Measurements from ENCODE around the gene B3GAT2. TPM values are rescaled to one million over a fixed set of nuclear protein-coding genes. Genes with fewer than 3 reads are reported as not detected.

The B3GAT2 gene
- total and polyA plus RNA-seq, 5 donors from 2014 or later: 0.16 to 0.30 (median 0.22) TPM; not detected in 1

DNA sequence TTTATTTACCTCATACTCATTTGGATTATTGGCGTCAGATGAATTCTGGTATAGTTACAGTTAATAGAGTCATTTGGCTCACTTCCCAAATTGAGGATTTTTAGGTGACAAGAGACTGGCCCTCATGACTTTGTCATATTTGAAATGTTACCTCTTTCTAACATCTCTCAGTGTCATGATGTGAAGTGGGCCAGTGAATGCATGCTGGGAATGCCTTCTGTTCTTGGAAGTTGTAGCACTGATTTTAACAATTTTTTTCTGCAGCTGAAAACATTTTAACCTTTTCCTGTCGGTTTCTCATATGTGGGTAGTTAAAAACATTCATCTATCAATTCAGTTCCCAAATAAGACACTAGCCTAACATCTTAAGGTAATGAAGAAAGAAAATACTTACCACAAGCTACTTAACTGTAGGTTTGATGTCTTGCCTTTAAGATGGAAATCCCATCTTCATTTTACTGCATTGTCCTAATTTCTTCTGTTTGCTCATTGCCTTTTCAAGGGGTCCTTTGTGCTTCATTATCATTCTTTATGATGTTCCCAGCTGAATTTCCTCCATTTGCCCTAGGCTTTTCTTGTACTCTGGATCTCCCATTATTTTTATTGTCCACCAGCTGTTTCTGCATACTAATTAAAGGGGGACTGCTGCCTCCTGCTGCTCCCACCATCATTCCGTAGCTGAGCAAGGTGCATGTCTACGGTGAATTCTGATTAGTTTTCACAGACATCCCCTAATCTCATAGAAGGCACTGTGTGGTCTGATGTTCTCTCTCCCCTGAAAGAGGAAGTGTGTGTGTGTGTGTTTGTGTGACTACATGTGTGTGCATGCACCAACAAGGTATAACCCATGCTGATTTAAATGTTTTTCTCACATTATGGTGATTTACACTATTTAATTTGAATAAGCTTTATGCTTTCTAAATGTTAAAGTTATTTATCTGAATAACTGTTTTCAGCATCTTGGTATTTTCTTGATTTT lies 109.5 kb downstream of the B3GAT2 start:
- Histone ChIP-seq H3K9me3 (ENCODE audit: control insufficient read depth in 2 of 2, low read length in 2 of 2) (no peaks in the 10 kb centered on the region), H3K4me1 (ENCODE audit: control insufficient read depth, insufficient read depth, low read length, poor library complexity, severe bottlenecking) (no peaks in the 10 kb centered on the region), H3K36me3 (ENCODE audit: control insufficient read depth, insufficient read depth, low read length) (peaks cover 9% of the 10 kb centered on the region), H3K27ac (ENCODE audit: insufficient read depth, low read length, poor library complexity, severe bottlenecking) (no peak overlapping the region), H3K4me3 (ENCODE audit: low read depth, low read length) (no peak overlapping the region), H3K27me3 (ENCODE audit: control insufficient read depth, insufficient read depth, low read length) (no peaks in the 10 kb centered on the region)
- DNase-seq (no peak), ATAC-seq (ENCODE audit: low read depth in 2 of 2) (no peak)
- no peak overlapping the region for H3K4me3 Mint-ChIP-seq
- H3K9me3 Mint-ChIP-seq: no peaks in the 10 kb centered on the region
- peak overlapping the region in 2 of 3 donors; percentile 8 to 21 for H3K27ac Mint-ChIP-seq
- no peaks in the 10 kb centered on the region for H3K27me3 Mint-ChIP-seq
- peaks cover 0 to 18% (median 9%) of the 10 kb centered on the region in 4 donors for H3K4me1 Mint-ChIP-seq
- peaks cover 27% of the 10 kb centered on the region for H3K36me3 Mint-ChIP-seq

- Mint-ChIP-seq H3K4me3 (no peak overlapping the region), H3K27me3 (no peaks in the 10 kb centered on the region), H3K27ac (peak overlapping the region in 1 of 3 donors; percentile 29), H3K9me3 (no peaks in the 10 kb centered on the region), H3K4me1 (peaks cover 0 to 19% (median 13%) of the 10 kb centered on the region in 4 donors), H3K36me3 (peaks cover 27% of the 10 kb centered on the region)
- DNase-seq (no peak), ATAC-seq (ENCODE audit: low read depth in 2 of 2) (no peak)
- peaks cover 4% of the 10 kb centered on the region for H3K36me3 ChIP-seq (ENCODE audit: control insufficient read depth, insufficient read depth, low read length)
- no peak overlapping the region for H3K27ac ChIP-seq (ENCODE audit: insufficient read depth, low read length, poor library complexity, severe bottlenecking)
- H3K4me1 ChIP-seq (ENCODE audit: control insufficient read depth, insufficient read depth, low read length, poor library complexity, severe bottlenecking): no peaks in the 10 kb centered on the region
- H3K9me3 ChIP-seq (ENCODE audit: control insufficient read depth in 2 of 2, low read length in 2 of 2): no peaks in the 10 kb centered on the region
- no peak overlapping the region for H3K4me3 ChIP-seq (ENCODE audit: low read depth, low read length)
- no peaks in the 10 kb centered on the region for H3K27me3 ChIP-seq (ENCODE audit: control insufficient read depth, insufficient read depth, low read length)
Observed at GRCh38 chr6:70846207-70846835, 110.5 kb downstream of the B3GAT2 start.

- Histone ChIP-seq H3K27me3 (ENCODE audit: control insufficient read depth, insufficient read depth, low read length) (no peaks in the 10 kb centered on the region), H3K36me3 (ENCODE audit: control insufficient read depth, insufficient read depth, low read length) (peaks cover 3% of the 10 kb centered on the region), H3K9me3 (ENCODE audit: control insufficient read depth in 2 of 2, low read length in 2 of 2) (no peaks in the 10 kb centered on the region), H3K4me3 (ENCODE audit: low read depth, low read length) (no peak overlapping the region), H3K27ac (ENCODE audit: insufficient read depth, low read length, poor library complexity, severe bottlenecking) (no peak overlapping the region), H3K4me1 (ENCODE audit: control insufficient read depth, insufficient read depth, low read length, poor library complexity, severe bottlenecking) (no peaks in the 10 kb centered on the region)
- Mint-ChIP-seq H3K9me3 (no peaks in the 10 kb centered on the region), H3K36me3 (peaks cover 33% of the 10 kb centered on the region), H3K4me1 (peaks cover 0 to 19% (median 12%) of the 10 kb centered on the region in 4 donors), H3K27ac (no peak overlapping the region), H3K4me3 (no peak overlapping the region), H3K27me3 (no peaks in the 10 kb centered on the region)
- no peak for DNase-seq
- no peak for ATAC-seq (ENCODE audit: low read depth in 2 of 2)
Observed at GRCh38 chr6:70844301-70844700, 112.6 kb downstream of the B3GAT2 start.

- H3K27ac Mint-ChIP-seq: peak overlapping the region in 2 of 3 donors; percentile 28 to 66
- H3K27me3 ChIP-seq (ENCODE audit: control insufficient read depth, insufficient read depth, low read length): no peaks in the 10 kb centered on the region
- no peaks in the 10 kb centered on the region for H3K27me3 Mint-ChIP-seq
- peaks cover 0 to 19% (median 12%) of the 10 kb centered on the region in 4 donors for H3K4me1 Mint-ChIP-seq
- no peak overlapping the region for H3K4me3 ChIP-seq (ENCODE audit: low read depth, low read length)
- H3K36me3 Mint-ChIP-seq: peaks cover 32% of the 10 kb centered on the region
- no peak overlapping the region for H3K27ac ChIP-seq (ENCODE audit: insufficient read depth, low read length, poor library complexity, severe bottlenecking)
- no peaks in the 10 kb centered on the region for H3K4me1 ChIP-seq (ENCODE audit: control insufficient read depth, insufficient read depth, low read length, poor library complexity, severe bottlenecking)
- DNase-seq: no peak
- H3K9me3 ChIP-seq (ENCODE audit: control insufficient read depth in 2 of 2, low read length in 2 of 2): no peaks in the 10 kb centered on the region
- H3K9me3 Mint-ChIP-seq: no peaks in the 10 kb centered on the region
- H3K4me3 Mint-ChIP-seq: no peak overlapping the region
- no peak for ATAC-seq (ENCODE audit: low read depth in 2 of 2)
- H3K36me3 ChIP-seq (ENCODE audit: control insufficient read depth, insufficient read depth, low read length): peaks cover 4% of the 10 kb centered on the region
Observed at GRCh38 chr6:70843328-70843918, 113.4 kb downstream of the B3GAT2 start.

- Mint-ChIP-seq H3K27ac (peak overlapping the region in 1 of 3 donors; percentile 7), H3K36me3 (peaks cover 27% of the 10 kb centered on the region), H3K4me3 (no peak overlapping the region), H3K4me1 (peaks cover 0 to 19% (median 9%) of the 10 kb centered on the region in 4 donors), H3K27me3 (no peaks in the 10 kb centered on the region), H3K9me3 (no peaks in the 10 kb centered on the region)
- H3K27ac ChIP-seq (ENCODE audit: insufficient read depth, low read length, poor library complexity, severe bottlenecking): no peak overlapping the region
- no peaks in the 10 kb centered on the region for H3K9me3 ChIP-seq (ENCODE audit: control insufficient read depth in 2 of 2, low read length in 2 of 2)
- peaks cover 5% of the 10 kb centered on the region for H3K36me3 ChIP-seq (ENCODE audit: control insufficient read depth, insufficient read depth, low read length)
- H3K4me3 ChIP-seq (ENCODE audit: low read depth, low read length): no peak overlapping the region
- no peaks in the 10 kb centered on the region for H3K27me3 ChIP-seq (ENCODE audit: control insufficient read depth, insufficient read depth, low read length)
- ATAC-seq (ENCODE audit: low read depth in 2 of 2): no peak
- DNase-seq: no peak
- no peaks in the 10 kb centered on the region for H3K4me1 ChIP-seq (ENCODE audit: control insufficient read depth, insufficient read depth, low read length, poor library complexity, severe bottlenecking)
Observed at GRCh38 chr6:70842541-70842940, 114.3 kb downstream of the B3GAT2 start.

DNA sequence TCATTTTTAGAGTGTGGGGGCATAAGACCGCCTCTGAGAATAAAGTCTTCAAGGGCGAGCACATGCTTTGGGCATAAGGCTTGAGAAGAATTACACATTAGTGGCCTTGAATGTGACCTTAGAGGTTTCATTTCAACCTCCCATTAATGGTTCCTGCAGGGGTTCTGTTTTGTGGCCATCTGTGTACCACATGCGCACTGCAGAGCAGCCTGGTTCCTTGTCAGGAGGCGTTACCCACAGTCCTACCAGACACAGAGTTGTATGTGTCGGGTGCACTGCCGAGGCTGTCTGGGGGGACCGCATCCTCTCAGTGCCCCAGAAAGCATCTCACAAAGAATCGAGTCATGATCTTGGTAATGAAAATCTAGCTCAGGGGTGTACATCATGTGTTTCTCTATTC lies 115.7 kb downstream of the B3GAT2 start:
- H3K36me3 ChIP-seq (ENCODE audit: control insufficient read depth, insufficient read depth, low read length): peaks cover 6% of the 10 kb centered on the region
- no peak overlapping the region for H3K27ac ChIP-seq (ENCODE audit: insufficient read depth, low read length, poor library complexity, severe bottlenecking)
- no peaks in the 10 kb centered on the region for H3K27me3 Mint-ChIP-seq
- no peak overlapping the region for H3K27ac Mint-ChIP-seq
- peaks cover 0 to 19% (median 4%) of the 10 kb centered on the region in 4 donors for H3K4me1 Mint-ChIP-seq
- no peaks in the 10 kb centered on the region for H3K4me1 ChIP-seq (ENCODE audit: control insufficient read depth, insufficient read depth, low read length, poor library complexity, severe bottlenecking)
- no peak overlapping the region for H3K4me3 Mint-ChIP-seq
- H3K27me3 ChIP-seq (ENCODE audit: control insufficient read depth, insufficient read depth, low read length): no peaks in the 10 kb centered on the region
- ATAC-seq (ENCODE audit: low read depth in 2 of 2) (no peak), DNase-seq (no peak)
- peaks cover 19% of the 10 kb centered on the region for H3K36me3 Mint-ChIP-seq
- no peaks in the 10 kb centered on the region for H3K9me3 ChIP-seq (ENCODE audit: control insufficient read depth in 2 of 2, low read length in 2 of 2)
- no peak overlapping the region for H3K4me3 ChIP-seq (ENCODE audit: low read depth, low read length)
- no peaks in the 10 kb centered on the region for H3K9me3 Mint-ChIP-seq

GRCh38 chr6:70839286-70840266 lies 117.3 kb downstream of the B3GAT2 start:
- Histone ChIP-seq H3K4me3 (ENCODE audit: low read depth, low read length) (no peak overlapping the region), H3K4me1 (ENCODE audit: control insufficient read depth, insufficient read depth, low read length, poor library complexity, severe bottlenecking) (no peaks in the 10 kb centered on the region), H3K9me3 (ENCODE audit: control insufficient read depth in 2 of 2, low read length in 2 of 2) (no peaks in the 10 kb centered on the region), H3K27ac (ENCODE audit: insufficient read depth, low read length, poor library complexity, severe bottlenecking) (no peak overlapping the region), H3K27me3 (ENCODE audit: control insufficient read depth, insufficient read depth, low read length) (no peaks in the 10 kb centered on the region), H3K36me3 (ENCODE audit: control insufficient read depth, insufficient read depth, low read length) (peaks cover 6% of the 10 kb centered on the region)
- Mint-ChIP-seq H3K27ac (peak overlapping the region in 1 of 3 donors; percentile 27), H3K9me3 (peaks cover 0 to under 1% (median 0%) of the 10 kb centered on the region in 7 donors), H3K4me3 (no peak overlapping the region), H3K36me3 (peaks cover 12% of the 10 kb centered on the region), H3K27me3 (no peaks in the 10 kb centered on the region), H3K4me1 (peaks cover 0 to 15% (median 3%) of the 10 kb centered on the region in 4 donors)
- no peak for DNase-seq
- no peak for ATAC-seq (ENCODE audit: low read depth in 2 of 2)
